ENCODE data around the gene ARF1.

The ARF1 gene

GRCh38 chr1:228082214-228082917 lies at the start of gene ARF1:
Gene ARF1, plus strand, starts transcription at chr1:228082708. Its CDS starts 14,407 bp downstream, at chr1:228097115.
- intact Hi-C loops (cut with DNase I) = loop anchor here (2.0 to 10.0 kb wide), 4 partner anchors 20 to 348 kb away; partner anchors contain the start of genes C1orf35, IBA57, JMJD4 and SNAP47
- DNase-seq = peak; percentile 80 to 98 (median 88)

GRCh38 chr1:228033376-228033775 lies 49.1 kb upstream of the ARF1 start:
- intact Hi-C loops (cut with DNase I) = no loop called here

GRCh38 chr1:228034954-228035837 lies 47.3 kb upstream of the ARF1 start:
- intact Hi-C loops (cut with DNase I) = no loop called here
- peak in 3 of 10 donors; percentile 14 to 62 (median 56) for DNase-seq

More at GRCh38 chr1:228033376-228033775, 49.1 kb upstream of the ARF1 start:
- no peak for DNase-seq

- intact Hi-C loops (cut with DNase I) = no loop called here
- DNase-seq = peak in 2 of 10 donors; percentile 4 to 64
These were observed 46.7 kb upstream of the ARF1 start for GRCh38 chr1:228035844-228036243.

GRCh38 chr1:228036701-228037231 lies 45.7 kb upstream of the ARF1 start:
- intact Hi-C loops (cut with DNase I) = no loop called here
- DNase-seq = peak in 3 of 10 donors; percentile 5 to 60 (median 48)

- intact Hi-C loops (cut with DNase I) = no loop called here
- peak in 4 of 10 donors; percentile 10 to 69 (median 32) for DNase-seq
These were observed 44.8 kb upstream of the ARF1 start for GRCh38 chr1:228037401-228038386.

- intact Hi-C loops (cut with DNase I) = no loop called here
- DNase-seq = peak in 4 of 10 donors; percentile 2 to 56 (median 24)
These were observed 44.0 kb upstream of the ARF1 start for GRCh38 chr1:228038387-228039005.

GRCh38 chr1:228039006-228039903 lies 43.3 kb upstream of the ARF1 start:
- DNase-seq = peak in 3 of 10 donors; percentile 11 to 73 (median 54)
- intact Hi-C loops (cut with DNase I) = no loop called here

GRCh38 chr1:228039986-228040385 lies 42.5 kb upstream of the ARF1 start:
- DNase-seq = peak in 4 of 10 donors; percentile 4 to 61 (median 28)
- intact Hi-C loops (cut with DNase I) = no loop called here

GRCh38 chr1:228041316-228041715 lies 41.2 kb upstream of the ARF1 start:
- intact Hi-C loops (cut with DNase I) = no loop called here
- peak in 1 of 10 donors; percentile 16 for DNase-seq

GRCh38 chr1:228042508-228042907 lies 40.0 kb upstream of the ARF1 start:
- intact Hi-C loops (cut with DNase I) = no loop called here

GRCh38 chr1:228043281-228043848 lies 39.1 kb upstream of the ARF1 start:
- peak in 2 of 10 donors; percentile 15 to 18 for DNase-seq
- intact Hi-C loops (cut with DNase I) = no loop called here

More at GRCh38 chr1:228042508-228042907, 40.0 kb upstream of the ARF1 start:
- no peak for DNase-seq

GRCh38 chr1:228044961-228045360 lies 37.5 kb upstream of the ARF1 start:
- DNase-seq = no peak
- intact Hi-C loops (cut with DNase I) = no loop called here

- intact Hi-C loops (cut with DNase I) = no loop called here
These were observed 37.1 kb upstream of the ARF1 start for GRCh38 chr1:228045405-228045804.

GRCh38 chr1:228045871-228046270 lies 36.6 kb upstream of the ARF1 start:
- no peak for DNase-seq
- intact Hi-C loops (cut with DNase I) = no loop called here

More at GRCh38 chr1:228045405-228045804, 37.1 kb upstream of the ARF1 start:
- no peak for DNase-seq

GRCh38 chr1:228046421-228047182 lies 35.9 kb upstream of the ARF1 start:
- intact Hi-C loops (cut with DNase I) = no loop called here
- DNase-seq = no peak

GRCh38 chr1:228047183-228047466 lies 35.4 kb upstream of the ARF1 start:
- intact Hi-C loops (cut with DNase I) = no loop called here
- no peak for DNase-seq

Data from posterior cingulate gyrus (tissue), 11 donors.